IMR-90 (cell line): ENCODE data around the gene APMAP. TPM values are rescaled to one million over a fixed set of nuclear protein-coding genes. Genes with fewer than 3 reads are reported as not detected.

ENCODE experiments used
- ATAC-seq: fragments of 200-7000 bp; cut with Tn5 transposase; 2 replicates; pipeline ENCODE4 v1.9.1; 2020; ENCODE audit warnings: low read depth, mild to moderate bottlenecking, moderate library complexity
- Bru-seq: library from RNA; stranded (reverse); fragments of 400-500 nt; gene quantifications from one replicate; lab custom pipeline; 2021; lab: Mats Ljungman, UMichigan
- BruChase-seq, 2 experiments: library from RNA; stranded (reverse); fragments of 400-500 nt; gene quantifications; one replicate each; lab custom pipeline; 2021; lab: Mats Ljungman, UMichigan
- BruUV-seq: library from RNA; stranded (reverse); fragments of 400-500 nt; replicated peaks from 2 replicates; lab custom pipeline; 2021; lab: Mats Ljungman, UMichigan
- CTCF ChIA-PET: fragments of 300-600 bp; formaldehyde crosslinking; extraction: SDS; loops from one replicate; lab custom pipeline; 2021; ENCODE audit warnings: antibody characterized with exemption; lab: Yijun Ruan, JAX
- POLR2A ChIA-PET: fragments of 300-600 bp; sonication (Branson Sonifier 250); formaldehyde crosslinking; loops from one replicate; lab custom pipeline; 2022; ENCODE audit warnings: antibody characterized with exemption; ENCODE audit not compliant: unreplicated experiment; lab: Charles Lee
- DNase-seq: peaks from one replicate; pipeline ENCODE4 v3.0.0; 2013
- H2AFZ ChIP-seq: replicated peaks from 2 replicates; pipeline ENCODE3; 2013; ENCODE audit warnings: low read length, mild to moderate bottlenecking; ENCODE audit not compliant: poor library complexity
- H2AK5ac ChIP-seq: 2 replicates; pipeline ENCODE4 v1.6.1; 2013; ENCODE audit warnings: low read depth, low read length, inconsistent platforms
- H2AK9ac ChIP-seq: replicated peaks from 2 replicates; pipeline ENCODE3; 2013; ENCODE audit warnings: mild to moderate bottlenecking, low read depth, low read length, moderate library complexity; ENCODE audit not compliant: poor library complexity
- H2BK120ac ChIP-seq: 2 replicates; pipeline ENCODE4 v1.6.1; 2013; ENCODE audit warnings: low read depth, low read length, inconsistent platforms
- H2BK15ac ChIP-seq: 3 replicates; pipeline ENCODE4 v1.6.1; 2013; ENCODE audit warnings: low read depth, low read length, inconsistent platforms
- H2BK20ac ChIP-seq: 2 replicates; pipeline ENCODE4 v1.6.1; 2013; ENCODE audit warnings: low read depth, mild to moderate bottlenecking, inconsistent platforms, low read length, moderate library complexity
- H2BK5ac ChIP-seq: 2 replicates; pipeline ENCODE4 v1.6.1; 2013; ENCODE audit warnings: mild to moderate bottlenecking, low read depth, low read length, inconsistent platforms; ENCODE audit not compliant: poor library complexity, severe bottlenecking
- H3K14ac ChIP-seq: replicated peaks from 2 replicates; pipeline ENCODE4 v1.6.1; 2013; ENCODE audit warnings: low read depth, low read length, inconsistent platforms
- H3K18ac ChIP-seq: 2 replicates; pipeline ENCODE4 v1.6.1; 2013; ENCODE audit warnings: low read depth, low read length, control low read depth
- H3K23ac ChIP-seq: 2 replicates; pipeline ENCODE4 v1.6.1; 2013; ENCODE audit warnings: low read depth, low read length, inconsistent platforms
- H3K27ac ChIP-seq: 2 replicates; pipeline ENCODE4 v1.5.1; 2013; ENCODE audit warnings: mild to moderate bottlenecking, control low read depth, low read length; ENCODE audit not compliant: insufficient read depth
- H3K27me3 ChIP-seq: 2 replicates; pipeline ENCODE4 v1.6.1; 2013; ENCODE audit warnings: low read length; ENCODE audit not compliant: control insufficient read depth, insufficient read depth
- H3K36me3 ChIP-seq: 2 replicates; pipeline ENCODE4 v1.6.1; 2013; ENCODE audit warnings: low read length, mixed read lengths; ENCODE audit not compliant: control insufficient read depth, insufficient read depth
- H3K4ac ChIP-seq: 2 replicates; pipeline ENCODE4 v1.6.1; 2013; ENCODE audit warnings: low read depth, low read length, inconsistent platforms
- H3K4me1 ChIP-seq: 2 replicates; pipeline ENCODE4 v1.6.1; 2013; ENCODE audit warnings: low read length, mixed read lengths; ENCODE audit not compliant: control insufficient read depth, insufficient read depth
- H3K4me2 ChIP-seq: 2 replicates; pipeline ENCODE4 v1.6.1; 2013; ENCODE audit warnings: low read depth, mild to moderate bottlenecking, control low read depth, low read length, moderate library complexity
- H3K4me3 ChIP-seq: 2 replicates; pipeline ENCODE4 v1.5.1; 2013; ENCODE audit warnings: low read depth, mild to moderate bottlenecking, control low read depth, low read length, moderate library complexity; ENCODE audit not compliant: insufficient read depth
- H3K56ac ChIP-seq: 2 replicates; pipeline ENCODE4 v1.6.1; 2013; ENCODE audit warnings: low read length, inconsistent platforms; ENCODE audit not compliant: insufficient read depth; ENCODE audit errors: extremely low read depth
- H3K79me1 ChIP-seq, 2 experiments: 2 replicates each; pipeline ENCODE4 v1.6.1; 2013; ENCODE audit warnings: low read length in 2 of 2, inconsistent platforms in 1 of 2, low read depth in 1 of 2
- H3K9ac ChIP-seq: 2 replicates; pipeline ENCODE4 v1.6.1; 2013; ENCODE audit warnings: low read depth, low read length, control low read depth
- H3K9me1 ChIP-seq: 2 replicates; pipeline ENCODE4 v1.6.1; 2013; ENCODE audit warnings: low read length, inconsistent platforms; ENCODE audit not compliant: insufficient read depth
- H3K9me3 ChIP-seq: 2 replicates; pipeline ENCODE4 v1.6.1; 2013; ENCODE audit warnings: low read length; ENCODE audit not compliant: control insufficient read depth, insufficient read depth
- H4K20me1 ChIP-seq: 2 replicates; pipeline ENCODE4 v1.6.1; 2013; ENCODE audit warnings: low read length, inconsistent platforms; ENCODE audit not compliant: insufficient read depth
- H4K5ac ChIP-seq: 2 replicates; pipeline ENCODE4 v1.6.1; 2013; ENCODE audit warnings: mild to moderate bottlenecking, low read depth, low read length, control low read depth
- H4K8ac ChIP-seq, 2 experiments: 2 replicates each; pipeline ENCODE4 v1.6.1; 2013; ENCODE audit warnings: low read depth in 2 of 2, low read length in 2 of 2, control low read depth in 1 of 2, inconsistent platforms in 1 of 2
- H4K91ac ChIP-seq: 2 replicates; pipeline ENCODE4 v1.6.1; 2013; ENCODE audit warnings: low read depth, low read length, inconsistent platforms; ENCODE audit not compliant: insufficient read depth
- BHLHE40 ChIP-seq: fragments of 150-350 bp; IDR thresholded peaks from 2 replicates; pipeline ENCODE4 v1.6.1; 2016; ENCODE audit warnings: mild to moderate bottlenecking, low read depth, low read length
- CHD1 ChIP-seq: IDR thresholded peaks from 2 replicates; pipeline ENCODE4 v1.6.1; 2012; ENCODE audit warnings: low read depth, low read length, improper control_type of control experiment
- MAFK ChIP-seq: IDR thresholded peaks from 2 replicates; pipeline ENCODE4 v1.6.1; 2012; ENCODE audit warnings: low read depth, low read length, improper control_type of control experiment
- MAZ ChIP-seq: IDR thresholded peaks from 2 replicates; pipeline ENCODE4 v1.6.1; 2012; ENCODE audit warnings: low read depth, mild to moderate bottlenecking, low read length, improper control_type of control experiment, moderate library complexity, borderline replicate concordance
- MXI1 ChIP-seq: IDR thresholded peaks from 2 replicates; pipeline ENCODE4 v1.6.1; 2012; ENCODE audit warnings: low read depth, mild to moderate bottlenecking, low read length, moderate library complexity, borderline replicate concordance
- NFE2L2 ChIP-seq: fragments of 150-350 bp; IDR thresholded peaks from 2 replicates; pipeline ENCODE4 v1.6.1; 2016; ENCODE audit warnings: low read depth, mild to moderate bottlenecking, low read length
- POLR2A ChIP-seq: IDR thresholded peaks from 2 replicates; pipeline ENCODE4 v1.6.1; 2012; ENCODE audit warnings: mild to moderate bottlenecking, low read depth, low read length
- USF2 ChIP-seq: fragments of 150-350 bp; IDR thresholded peaks from 2 replicates; pipeline ENCODE4 v1.6.1; 2017; ENCODE audit warnings: mild to moderate bottlenecking, antibody characterized with exemption, low read length, low read depth
- WGBS, 2 experiments: methylation state at CpG; one replicate each; pipeline versions ENCODE4 v1.1.5 to v1.1.7; 2013; ENCODE audit warnings: missing lambda C conversion rate in 2 of 2; ENCODE audit not compliant: insufficient read length in 1 of 2; ENCODE audit errors: extremely low coverage in 2 of 2; 5-methylcytosine and 5-hydroxymethylcytosine counted together
- dilution Hi-C: fragments of 300-500 bp; cut with HindIII; formaldehyde crosslinking; loops from one replicate; pipeline ENCODE4 v1.14.3; 2018; ENCODE audit warnings: low sequenced_read_pairs; ENCODE audit not compliant: unreplicated experiment
- in situ Hi-C: fragments of 300-500 bp; cut with MboI; formaldehyde crosslinking; loops from 3 replicates; pipeline ENCODE4 v1.14.3; 2019; ENCODE audit warnings: low sequenced_read_pairs, inconsistent platforms, mixed read lengths
- intact Hi-C: fragments of 100-400 bp; cut with micrococcal nuclease; formaldehyde crosslinking; loops from 2 replicates; pipeline ENCODE4 v1.10.0; 2022
- long read RNA-seq: library from polyadenylated mRNA; unstranded; transcript quantifications from one replicate; pipeline ENCODE4 v2.0.0, GENCODE V29; 2021; ENCODE audit not compliant: unreplicated experiment
- polyA plus RNA-seq, 3 experiments: library from polyadenylated mRNA; depleted of rRNA; stranded (reverse); fragments of >200 nt; gene quantifications; 2 replicates each; pipeline ENCODE4 v1.2.3, GENCODE V29; 2012; ENCODE audit warnings: low replicate concordance in 1 of 3
- total RNA-seq: library from RNA; depleted of rRNA; stranded (reverse); fragments of >200 nt; gene quantifications from 2 replicates; pipeline ENCODE4 v1.2.3, GENCODE V29; 2012; rRNA removed

The APMAP gene, protein sequence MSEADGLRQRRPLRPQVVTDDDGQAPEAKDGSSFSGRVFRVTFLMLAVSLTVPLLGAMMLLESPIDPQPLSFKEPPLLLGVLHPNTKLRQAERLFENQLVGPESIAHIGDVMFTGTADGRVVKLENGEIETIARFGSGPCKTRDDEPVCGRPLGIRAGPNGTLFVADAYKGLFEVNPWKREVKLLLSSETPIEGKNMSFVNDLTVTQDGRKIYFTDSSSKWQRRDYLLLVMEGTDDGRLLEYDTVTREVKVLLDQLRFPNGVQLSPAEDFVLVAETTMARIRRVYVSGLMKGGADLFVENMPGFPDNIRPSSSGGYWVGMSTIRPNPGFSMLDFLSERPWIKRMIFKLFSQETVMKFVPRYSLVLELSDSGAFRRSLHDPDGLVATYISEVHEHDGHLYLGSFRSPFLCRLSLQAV
- 67.2 TPM in 2 replicates for total RNA-seq
- 86.4 and 88.8 TPM in 2 replicates for polyA plus RNA-seq (2012; rRNA removed)
- polyA plus RNA-seq (2012; cell fraction: cytosol; rRNA removed): 61.5 and 74.8 TPM in 2 replicates
- 24.2 and 39.6 TPM in 2 replicates for polyA plus RNA-seq (2012; cell fraction: nucleus; rRNA removed; ENCODE audit: low replicate concordance)
- percentile 65 among the genes with signal in this experiment for Bru-seq, nascent RNA
- percentile 63 among the genes with signal in this experiment for BruChase-seq, experiment 1, labeled RNA remaining after a 6-hour chase
- percentile 62 among the genes with signal in this experiment for BruChase-seq, experiment 2, labeled RNA remaining after a 2-hour chase
- long read RNA-seq, transcript APMAP-201 (9 exons, 2,430 nt): major isoform, 274 of 323 reads
- long read RNA-seq, partial matches to known transcripts: 30 of 323 reads
- long read RNA-seq, other reads (novel, unspliced or antisense): 19 of 323 reads

GRCh38 chr20:24992487-24993205 is at the start of gene APMAP:
Gene APMAP, minus strand, starts transcription at chr20:24992751. Its CDS starts 63 bp downstream, at chr20:24992688.
- Histone ChIP-seq H3K4me2 (peak within 1 kb of the TSS; percentile 96), H3K79me1 (peaks cover 23 to 35% of the 10 kb centered on the region in 2 experiments), H3K14ac (peak within 1 kb of the TSS; percentile 99), H4K91ac (peak within 1 kb of the TSS; percentile 97), H3K4me3 (peak within 1 kb of the TSS; percentile 83), H3K36me3 (no peaks in the 10 kb centered on the region), H3K23ac (peak within 1 kb of the TSS; percentile 99), H3K9me1 (peaks cover 6% of the 10 kb centered on the region; the same call in 1 of the 2 replicates), H2AK9ac (peak within 1 kb of the TSS; percentile 94), H2AFZ (peak within 1 kb of the TSS; percentile 99), H2BK15ac (peak within 1 kb of the TSS; percentile 16; the same call in 1 of the 3 replicates), H3K9me3 (no peaks in the 10 kb centered on the region), H3K4me1 (no peaks in the 10 kb centered on the region), H2BK120ac (peak within 1 kb of the TSS; percentile 61), H3K9ac (peak within 1 kb of the TSS; percentile 89), H2BK5ac (peak within 1 kb of the TSS; percentile 84), H3K27me3 (peaks cover 13% of the 10 kb centered on the region), H2BK20ac (peak within 1 kb of the TSS; percentile 30; the same call in 1 of the 2 replicates), H3K56ac (peak within 1 kb of the TSS; percentile 89), H2AK5ac (peak within 1 kb of the TSS; percentile 37), H4K20me1 (no peaks in the 10 kb centered on the region), H4K8ac (peak within 1 kb of the TSS; percentile 87 to 100), H3K4ac (peak within 1 kb of the TSS; percentile 98), H4K5ac (peak within 1 kb of the TSS; percentile 95), H3K18ac (peak within 1 kb of the TSS; percentile 56), H3K27ac (peak within 1 kb of the TSS; percentile 87)
- TF ChIP-seq USF2 (peak; percentile 51; the same call in 1 of the 2 replicates), MAZ (peak; percentile 64; the same call in 1 of the 2 replicates), POLR2A (peak; percentile 96), CHD1 (peak; percentile 80; the same call in 1 of the 2 replicates), MXI1 (peak; percentile 21; the same call in 1 of the 2 replicates), NFE2L2 (no peak), MAFK (no peak), BHLHE40 (peak; percentile 95)
- WGBS, 2 experiments: 1% methylated on average over 34 of the region's 69 CpGs; no CpG with 5 or more reads in 1 of the 2 experiments
- ChIA-PET POLR2A (no interaction called here), CTCF (interaction anchor here (0.7 to 3.8 kb wide), 3 partner anchors 72 to 435 kb away, joined by 3 to 28 read pairs (median 3); no protein-coding TSS in a partner anchor)
- intact Hi-C loops (no loop called here), dilution Hi-C loops (no loop called here), in situ Hi-C loops (loop anchor here (5.0 to 25.0 kb wide), 6 partner anchors 205 to 870 kb away; partner anchors contain the start of genes ENTPD6, NINL and ZNF337)
- no TSS peak for BruUV-seq
- DNase-seq: peak; percentile 88
- ATAC-seq: peak; percentile 92
